H1 (cell line): Measurements from ENCODE around the gene GRIK4. TPM values are rescaled to one million over a fixed set of nuclear protein-coding genes. Genes with fewer than 3 reads are reported as not detected.

Source experiments
- BCL11A ChIP-seq, 2 experiments: IDR thresholded peaks; one replicate each; pipeline ENCODE4 v1.6.1; 2011; ENCODE audit warnings: low read depth in 2 of 2, low read length in 2 of 2, mild to moderate bottlenecking in 2 of 2
- CHD1 ChIP-seq: IDR thresholded peaks from 2 replicates; pipeline ENCODE4 v1.6.1; 2012; ENCODE audit warnings: low read depth, low read length, improper control_type of control experiment
- KDM4A ChIP-seq: IDR thresholded peaks from one replicate; pipeline ENCODE4 v1.7.1; 2012; ENCODE audit warnings: low read depth, mild to moderate bottlenecking, moderate library complexity, low read length, inconsistent platforms; ENCODE audit not compliant: severe bottlenecking
- PHF8 ChIP-seq: fragments of 200-600 bp; sonication (generic); conservative IDR thresholded peaks from 2 replicates; pipeline ENCODE4 v1.7.1; 2012; ENCODE audit warnings: low read depth, mild to moderate bottlenecking, inconsistent platforms, low read length, moderate library complexity
- RAD21 ChIP-seq, 2 experiments: IDR thresholded peaks in 1 of 2; conservative IDR thresholded peaks in 1 of 2; 2 replicates each; pipeline ENCODE4 v1.6.1; 2011; ENCODE audit warnings: low read depth in 2 of 2, low read length in 2 of 2, improper control_type of control experiment in 1 of 2, inconsistent platforms in 1 of 2, mild to moderate bottlenecking in 1 of 2, moderate library complexity in 1 of 2
- RBBP5 ChIP-seq: IDR thresholded peaks from 2 replicates; pipeline ENCODE4 v1.7.1; 2012; ENCODE audit warnings: low read depth, mild to moderate bottlenecking, inconsistent platforms, low read length, moderate library complexity, borderline replicate concordance
- TAF7 ChIP-seq: optimal IDR thresholded peaks from 2 replicates; pipeline ENCODE3; 2011; ENCODE audit warnings: low read depth, mild to moderate bottlenecking, inconsistent platforms, low read length, moderate library complexity, borderline replicate concordance
- TCF12 ChIP-seq: IDR thresholded peaks from 2 replicates; pipeline ENCODE4 v1.6.1; 2011; ENCODE audit warnings: low read depth, mild to moderate bottlenecking, low read length
- polyA plus RNA-seq, 7 experiments: library from polyadenylated mRNA; depleted of rRNA in 3 of 7; stranded (reverse) in 5 of 7; unstranded in 2 of 7; fragments of >200 nt in 5 of 7; fragments of 200-250 nt in 2 of 7; gene quantifications; 1 replicate in 5 of 7; 2 replicates in 1 of 7; 4 replicates in 1 of 7; pipeline versions ENCODE4 v1.2.1 to v1.2.3, GENCODE V29; 2011 to 2013; ENCODE audit warnings: missing spikeins in 2 of 7, mixed read lengths in 2 of 7
- total RNA-seq: library from RNA; stranded (reverse); fragmentation: NEBNext Ultra II Directional; extraction: Animal tissue kit (Norgen Biotek cat#: 25700); gene quantifications from 2 replicates; pipeline ENCODE4 v1.2.1, GENCODE V29; 2021

The GRIK4 gene
- total and polyA plus RNA-seq, 2 of the 8 experiments (the other 6 are each of a cell fraction or from before 2014, with no cell fraction given): 1.2 to 2.9 TPM

- TF ChIP-seq CHD1 (no peak), RBBP5 (peak; percentile 36; the same call in 1 of the 2 replicates), PHF8 (peak; percentile 33; the same call in 1 of the 2 replicates), BCL11A (IDR thresholded peaks at IDR 0.05; ENCODE audit: low read depth in 2 of 2, low read length in 2 of 2) (no peak), TCF12 (0 out of 2 replicates have a peak, but pooled peaks have one; percentile 17), KDM4A (peak; percentile 72), TAF7 (no peak), RAD21 (IDR thresholded peaks at IDR 0.05 in 1 of 2, conservative IDR thresholded peaks at IDR 0.05 in 1 of 2; ENCODE audit: low read depth in 2 of 2, low read length in 2 of 2) (peak; percentile 99)
Observed at GRCh38 chr11:120511116-120511819, at the start of gene GRIK4 (continued).
